ENCODE data around the gene EXOC4.
A peak's percentile ranks its signal among the peaks of the same experiment; 100 is the strongest.
"Not testable (repeated sequence)": the region's sequence is repeated elsewhere in the genome, so short reads cannot be mapped to it uniquely, and the experiment has no call there.

EXOC4 gene

GRCh38 chr7:134040988-134041387 is 788.1 kb downstream of the EXOC4 start:
- no peak for DNase-seq (ENCODE audit: low spot score)

- DNase-seq (ENCODE audit: low spot score), result no peak
Measured at GRCh38 chr7:134041477-134041876, 788.6 kb downstream of the EXOC4 start.

GRCh38 chr7:134042307-134042706 is 789.4 kb downstream of the EXOC4 start:
- no peak for DNase-seq (ENCODE audit: low spot score)

GRCh38 chr7:134044682-134045081 is 791.8 kb downstream of the EXOC4 start:
- no peak for DNase-seq (ENCODE audit: low spot score)

DNA sequence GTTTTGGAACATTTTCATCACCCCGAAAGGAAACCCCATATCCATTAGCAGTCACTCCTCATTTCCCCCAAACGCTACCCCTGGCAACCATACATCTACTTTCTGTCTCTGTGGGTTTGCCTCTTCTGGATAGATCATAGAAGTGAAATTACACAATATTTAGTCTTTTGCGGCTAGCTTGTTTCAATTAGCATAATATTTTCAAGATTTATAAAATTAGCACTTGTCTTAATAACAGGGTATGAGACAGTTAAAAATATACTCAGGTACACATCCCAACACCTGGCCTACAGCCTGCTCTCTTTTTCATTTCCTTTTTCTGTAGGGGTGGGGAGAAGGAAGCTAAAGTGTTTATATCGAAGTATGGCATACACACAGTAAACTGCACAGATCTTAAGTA is 792.8 kb downstream of the EXOC4 start:
- no peak for DNase-seq (ENCODE audit: low spot score)

GRCh38 chr7:134046594-134047128 is 793.8 kb downstream of the EXOC4 start:
- no peak for DNase-seq (ENCODE audit: low spot score)

DNA sequence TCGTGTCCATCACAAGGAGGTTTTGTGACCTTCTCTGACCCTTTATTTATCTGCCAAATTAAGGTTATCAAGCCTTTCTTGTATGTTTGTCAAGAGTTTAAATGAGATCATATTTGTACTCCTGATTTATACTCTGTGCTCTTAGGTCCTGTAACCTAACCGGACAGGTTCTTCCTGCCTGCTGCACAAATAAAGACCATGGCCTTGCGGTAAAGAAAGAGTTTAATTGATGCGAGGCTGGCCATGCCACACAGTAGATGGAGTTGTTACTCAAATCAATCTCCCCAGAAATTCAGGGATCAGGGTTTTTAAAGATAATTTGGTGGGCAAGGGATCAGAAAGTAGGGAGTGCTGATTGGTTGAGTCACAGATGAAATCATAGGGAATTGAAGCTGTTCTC is 794.8 kb downstream of the EXOC4 start:
- DNase-seq (ENCODE audit: low spot score), result no peak

DNA sequence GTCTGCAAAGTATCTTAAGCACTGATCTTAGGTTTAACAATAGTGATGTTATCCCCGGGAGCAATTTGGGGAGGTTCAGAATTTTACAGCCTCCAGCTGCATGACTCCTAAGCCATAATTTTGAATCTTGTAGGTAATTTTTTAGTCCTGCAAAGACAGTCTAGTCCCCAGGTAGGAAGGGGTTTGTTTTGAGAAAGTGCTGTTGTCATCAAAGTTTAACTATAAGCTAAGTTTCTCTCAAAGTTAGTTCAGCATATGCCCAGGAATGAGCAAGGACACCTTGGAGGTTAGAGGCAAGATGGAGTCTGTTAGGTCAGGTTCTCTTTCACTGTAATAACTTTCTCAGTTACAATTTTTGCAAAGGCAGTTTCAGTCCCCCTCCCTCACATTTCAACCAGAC is 795.3 kb downstream of the EXOC4 start:
- DNase-seq (ENCODE audit: low spot score), result no peak

- no peak for DNase-seq (ENCODE audit: low spot score)
Measured at GRCh38 chr7:134051020-134051419, 798.1 kb downstream of the EXOC4 start.

DNA sequence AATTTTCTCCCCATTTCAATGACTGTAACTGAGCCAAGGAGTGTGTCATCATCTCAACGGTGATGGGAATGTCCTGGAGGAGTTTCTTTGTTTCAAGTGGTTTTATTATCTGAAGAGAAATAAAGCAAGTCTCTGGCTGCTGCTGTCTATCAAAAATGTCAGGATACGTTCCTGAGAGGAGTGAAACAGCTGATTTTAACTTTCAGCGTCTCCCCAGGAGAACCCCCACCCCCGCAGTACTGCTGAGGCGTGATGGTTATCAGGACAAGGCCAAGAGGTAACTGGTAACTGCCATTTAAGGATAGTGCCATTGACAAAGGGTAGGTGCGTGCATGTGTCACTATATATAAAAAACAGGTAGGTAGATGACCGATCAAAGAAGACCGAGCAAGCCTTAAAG is 803.9 kb downstream of the EXOC4 start:
- no peak for DNase-seq (ENCODE audit: low spot score)

DNA sequence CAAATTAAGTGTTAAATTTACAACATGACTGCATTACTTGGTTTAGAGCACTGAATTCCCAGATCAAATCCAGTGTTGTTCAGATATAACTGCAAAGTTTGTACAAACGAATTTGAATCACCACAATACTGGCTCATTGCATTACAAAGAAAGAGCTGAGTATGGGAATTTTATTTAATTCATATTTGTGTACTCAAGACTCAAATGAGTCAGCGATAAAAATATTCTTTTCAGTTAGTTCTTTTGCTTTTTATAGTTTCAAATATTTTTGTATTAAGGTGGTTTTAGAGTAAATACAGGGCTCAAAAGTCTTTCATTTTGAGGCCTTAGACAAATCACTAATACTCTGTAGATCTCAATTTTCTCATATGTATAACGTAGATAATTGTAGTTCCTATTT is 805.6 kb downstream of the EXOC4 start:
- no peak for DNase-seq (ENCODE audit: low spot score)

GRCh38 chr7:134058980-134059379 is 806.1 kb downstream of the EXOC4 start:
- peak; percentile 11 for DNase-seq (ENCODE audit: low spot score)

DNA sequence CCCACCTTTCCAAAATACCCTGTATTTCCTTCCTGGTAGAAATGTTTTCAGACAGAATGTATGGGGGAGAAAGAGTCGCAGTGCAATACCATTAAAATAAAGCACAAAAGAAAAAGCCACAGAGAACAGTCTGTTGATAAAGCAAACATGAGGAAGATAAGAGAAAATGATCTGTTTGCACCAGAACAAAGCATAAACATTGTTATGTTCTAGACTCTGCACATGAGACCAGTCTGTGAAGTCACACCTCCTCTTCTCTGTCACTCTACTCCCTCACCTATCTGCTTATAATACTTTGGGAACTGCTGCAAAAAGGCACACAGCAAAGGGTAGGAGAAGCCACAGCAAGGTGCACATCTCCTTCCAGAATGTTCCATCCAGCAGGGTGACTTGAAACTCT is 807.0 kb downstream of the EXOC4 start:
- DNase-seq (ENCODE audit: low spot score), result no peak

DNA sequence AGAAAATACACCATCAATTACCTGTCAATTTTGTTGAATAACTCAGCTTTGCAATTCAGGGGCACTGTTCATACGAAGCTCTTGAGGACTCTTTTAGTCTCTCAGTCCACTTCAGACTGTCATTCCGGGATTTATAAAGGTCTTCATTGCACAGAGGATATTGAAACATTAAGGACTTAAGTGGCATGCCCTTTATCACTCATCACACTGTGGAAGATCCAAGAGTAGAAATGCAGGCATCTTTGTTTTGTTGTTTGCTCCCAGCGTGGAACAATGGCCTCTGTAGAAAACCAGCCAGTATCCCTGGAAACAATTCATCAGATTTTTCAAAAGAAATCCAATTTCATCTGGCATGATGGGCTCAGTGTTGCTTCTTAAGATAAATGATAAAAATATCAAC is 808.0 kb downstream of the EXOC4 start:
- DNase-seq (ENCODE audit: low spot score), result no peak

GRCh38 chr7:134062460-134062859 is 809.6 kb downstream of the EXOC4 start:
- no peak for DNase-seq (ENCODE audit: low spot score)

DNA sequence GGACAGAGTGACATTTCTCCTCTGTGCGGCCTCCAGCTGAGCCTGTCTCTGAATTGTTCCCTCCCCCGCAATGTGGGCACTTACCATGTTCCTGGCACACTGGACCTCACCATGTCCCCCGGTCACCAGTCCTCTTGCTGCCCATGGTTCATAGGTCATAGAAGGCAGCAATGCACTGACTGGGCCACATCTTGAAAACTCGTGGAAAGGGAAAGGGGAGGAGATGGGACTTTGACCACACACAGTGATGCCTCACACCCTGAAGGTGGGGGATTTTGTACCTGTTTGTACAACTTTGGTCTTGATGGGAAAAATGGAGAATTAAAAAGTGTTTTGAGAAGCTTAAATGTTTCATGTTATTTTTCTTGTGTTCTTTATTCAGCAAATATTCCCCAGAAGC is 812.5 kb downstream of the EXOC4 start:
- no peak for DNase-seq (ENCODE audit: low spot score)

DNA sequence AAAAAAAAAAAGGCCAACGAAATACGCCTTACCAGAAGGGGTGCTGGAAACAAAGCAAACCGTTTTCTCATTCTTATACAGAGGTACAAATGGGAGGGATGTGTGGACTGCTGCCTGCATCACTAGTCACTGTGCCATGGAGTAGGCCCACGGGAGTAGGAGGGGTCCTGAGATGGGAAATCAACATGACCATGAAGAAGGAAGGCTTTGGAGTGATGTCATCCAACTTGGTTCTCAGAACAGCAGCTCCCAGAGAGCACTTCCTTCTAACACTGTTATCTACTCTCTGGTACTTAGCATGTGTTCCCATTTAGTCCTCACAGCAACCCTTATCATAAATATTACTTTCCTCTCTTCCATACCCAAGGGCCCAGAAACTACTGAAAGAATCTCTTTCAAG is 814.3 kb downstream of the EXOC4 start:
- no peak for DNase-seq (ENCODE audit: low spot score)

- no peak for DNase-seq (ENCODE audit: low spot score)
Measured at GRCh38 chr7:134068670-134069069, 815.8 kb downstream of the EXOC4 start.

GRCh38 chr7:134069187-134069586 is 816.3 kb downstream of the EXOC4 start:
- DNase-seq (ENCODE audit: low spot score), result no peak

DNA sequence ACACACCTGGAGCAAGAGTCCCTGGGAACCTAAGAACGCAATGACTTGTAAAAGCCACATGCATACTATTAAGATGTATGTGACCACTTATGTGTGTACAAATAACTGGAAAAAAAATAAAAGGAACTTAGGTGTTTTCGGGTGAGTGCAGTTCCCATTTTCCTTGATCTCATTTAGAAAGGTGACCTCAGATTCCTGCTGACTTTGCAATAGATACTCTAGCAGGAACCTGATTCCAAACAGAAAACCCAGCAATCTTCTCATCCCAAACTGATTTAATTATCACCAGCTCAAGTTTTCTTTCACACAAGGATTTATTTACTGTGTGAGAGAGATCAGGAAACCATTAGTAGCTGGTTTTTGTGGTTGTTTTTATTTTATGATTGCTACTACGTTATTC is 817.8 kb downstream of the EXOC4 start:
- no peak for DNase-seq (ENCODE audit: low spot score)

DNA sequence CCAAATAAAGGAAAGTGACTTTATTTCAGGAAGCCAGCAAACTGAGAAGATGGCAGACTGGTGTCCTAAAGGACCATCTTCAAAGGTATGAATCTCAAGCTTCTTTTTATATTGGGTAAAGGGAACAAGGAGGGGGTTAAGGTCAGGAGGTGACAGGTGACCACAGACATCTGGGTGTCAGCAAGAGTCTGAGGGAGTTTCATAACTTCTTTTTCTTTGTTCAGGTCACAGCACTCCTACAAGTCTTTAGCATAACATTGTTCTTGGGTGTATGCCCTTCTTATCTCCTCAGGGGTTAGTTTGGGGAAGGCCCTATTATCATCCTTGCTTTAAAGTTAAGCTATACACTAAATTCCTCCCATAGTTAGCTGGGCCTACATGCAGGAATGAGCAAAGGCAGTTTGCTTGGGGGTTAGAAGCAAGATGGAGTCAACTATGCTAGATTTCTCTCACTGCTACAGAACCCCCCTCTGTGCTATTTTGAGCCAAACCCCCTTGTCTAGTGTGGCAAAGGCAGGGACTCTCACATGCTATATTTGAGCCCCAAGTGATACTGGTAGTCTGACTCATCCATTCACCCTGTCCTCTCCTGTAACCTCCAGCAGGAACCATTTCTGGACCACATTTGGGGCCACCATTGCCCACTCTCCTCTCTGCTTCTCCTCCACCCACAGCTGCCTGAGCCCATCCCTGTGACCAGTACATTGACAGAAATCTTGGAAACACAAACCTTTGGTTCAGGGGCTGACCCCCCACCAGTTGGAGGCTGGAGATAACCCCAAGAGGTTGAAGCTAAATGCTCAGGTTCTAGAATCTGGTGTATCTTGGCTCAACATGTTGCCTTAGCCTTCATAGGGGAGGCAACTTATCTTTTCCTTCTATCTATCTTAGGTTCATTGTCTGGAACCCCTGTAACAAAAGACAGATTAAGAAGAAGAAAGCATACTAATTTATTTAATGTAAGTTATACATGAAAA is 818.8 kb downstream of the EXOC4 start:
- DNase-seq (ENCODE audit: low spot score), result no peak

GRCh38 chr7:134073276-134073675 is 820.4 kb downstream of the EXOC4 start:
- DNase-seq (ENCODE audit: low spot score), result no peak

DNA sequence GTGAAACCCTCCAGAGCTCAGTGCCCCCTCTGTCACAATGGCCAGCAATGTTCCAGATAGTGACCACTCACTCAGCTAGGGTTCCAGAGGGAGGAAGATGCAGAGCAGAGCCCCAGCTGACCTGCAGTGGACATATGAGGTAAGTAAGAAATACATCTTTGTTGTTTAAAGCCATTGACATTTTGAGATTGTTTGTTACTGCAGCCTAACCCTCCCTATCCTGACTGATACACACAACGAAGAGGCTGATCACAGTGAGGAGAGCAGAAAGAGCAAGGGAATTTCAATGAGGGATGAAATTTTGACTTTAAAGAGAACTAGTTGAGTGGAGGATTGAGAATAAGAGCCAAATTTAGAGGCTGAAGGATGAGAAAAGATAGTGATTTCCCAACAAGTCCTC is 822.9 kb downstream of the EXOC4 start:
- DNase-seq (ENCODE audit: low spot score), result no peak

GRCh38 chr7:134077560-134077959 is 824.7 kb downstream of the EXOC4 start:
- not testable (repeated sequence) for DNase-seq (ENCODE audit: low spot score)
